Activated naive CD4-positive, alpha-beta T cell treated with anti-CD3 and anti-CD28 coated beads, Interleukin-2, amount 50 U/mL, for 72 hours (primary cell): ENCODE results near the gene DIO1. TPM values are rescaled to one million over a fixed set of nuclear protein-coding genes. Genes with fewer than 3 reads are reported as not detected.
"Not testable (repeated sequence)": the region's sequence is repeated elsewhere in the genome, so short reads cannot be mapped to it uniquely, and the experiment has no call there.

Source experiments
- ATAC-seq, 2 donors: fragments of 150-1000 bp; cut with Tn5 transposase; 2 replicates each; pipeline ENCODE4 v1.10.0; 2021; ENCODE audit warnings: mild to moderate bottlenecking in 2 of 2, moderate library complexity in 2 of 2
- DNase-seq, 2 donors: peaks; one replicate each; pipeline ENCODE4 v3.0.0; 2021 to 2022; ENCODE audit warnings: low spot score in 2 of 2
- H3K27ac Mint-ChIP-seq, 2 donors: one replicate each; pipeline ENCODE4 v1.8.0; 2022; ENCODE audit warnings: mild to moderate bottlenecking in 2 of 2, mixed read lengths in 2 of 2
- H3K36me3 Mint-ChIP-seq, 2 donors: one replicate each; pipeline ENCODE4 v1.8.0; 2022; ENCODE audit warnings: mixed read lengths in 2 of 2
- H3K9me3 Mint-ChIP-seq, 2 donors: one replicate each; pipeline ENCODE4 v1.8.0; 2022; ENCODE audit warnings: mixed read lengths in 2 of 2
- total RNA-seq, 2 donors: library from RNA; stranded (reverse); gene quantifications; one replicate each; pipeline ENCODE4 v1.2.3, GENCODE V29; 2022

The DIO1 gene
- not detected for total RNA-seq

DNA sequence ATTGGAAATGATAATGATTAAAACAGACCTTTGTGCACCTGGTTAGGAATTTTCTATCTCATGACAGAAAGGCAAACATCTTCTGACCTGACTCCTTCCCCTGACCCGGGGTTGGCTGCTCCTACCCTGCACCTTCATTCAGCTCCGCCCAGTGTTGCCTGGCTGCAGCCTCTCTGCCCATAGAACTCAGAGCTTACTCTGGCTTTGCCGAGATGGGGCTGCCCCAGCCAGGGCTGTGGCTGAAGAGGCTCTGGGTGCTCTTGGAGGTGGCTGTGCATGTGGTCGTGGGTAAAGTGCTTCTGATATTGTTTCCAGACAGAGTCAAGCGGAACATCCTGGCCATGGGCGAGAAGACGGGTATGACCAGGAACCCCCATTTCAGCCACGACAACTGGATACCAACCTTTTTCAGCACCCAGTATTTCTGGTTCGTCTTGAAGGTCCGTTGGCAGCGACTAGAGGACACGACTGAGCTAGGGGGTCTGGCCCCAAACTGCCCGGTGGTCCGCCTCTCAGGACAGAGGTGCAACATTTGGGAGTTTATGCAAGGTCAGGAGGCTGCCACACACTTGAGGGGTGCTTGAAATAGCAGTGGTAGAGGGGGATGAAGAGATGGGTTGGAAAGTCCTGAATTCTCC is at the start of gene DIO1:
Gene DIO1, plus strand, starts transcription at position 189 of the 638 bp plus-strand sequence. Its CDS starts 24 bp downstream, at position 213.
- Mint-ChIP-seq H3K9me3 (no peaks in the 10 kb centered on the region), H3K27ac (peak within 1 kb of the TSS in 1 of 2 donors; percentile 58), H3K36me3 (peaks cover 0 to 3% of the 10 kb centered on the region in 2 donors)
- no peak for DNase-seq
- ATAC-seq: peak in 1 of 2 donors; percentile 6

DNA sequence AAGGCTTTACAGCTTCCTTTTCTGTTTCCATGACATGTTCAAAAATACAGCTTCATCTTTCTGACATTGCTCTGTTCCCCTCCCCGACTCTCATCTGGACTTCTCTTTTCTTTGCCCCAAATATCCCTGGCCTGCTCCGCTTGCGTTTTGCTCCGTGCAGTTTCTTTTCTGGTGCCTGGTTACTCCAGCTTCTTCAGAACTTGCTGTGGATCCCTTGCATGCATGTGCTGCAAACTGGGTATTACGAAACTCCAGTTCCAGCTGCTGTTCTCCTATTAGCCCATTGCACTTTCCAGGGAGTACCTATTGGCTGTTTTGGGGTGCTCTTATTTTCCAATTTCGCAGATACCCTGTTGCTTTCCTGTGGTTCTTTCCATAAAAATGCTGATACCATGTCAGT is 46.0 kb upstream of the DIO1 start:
- ATAC-seq (no peak), DNase-seq (no peak)
- peaks cover 0 to 7% of the 10 kb centered on the region in 2 donors for H3K36me3 Mint-ChIP-seq
- H3K27ac Mint-ChIP-seq: peak overlapping the region in 1 of 2 donors; percentile 23
- H3K9me3 Mint-ChIP-seq: no peaks in the 10 kb centered on the region

DNA sequence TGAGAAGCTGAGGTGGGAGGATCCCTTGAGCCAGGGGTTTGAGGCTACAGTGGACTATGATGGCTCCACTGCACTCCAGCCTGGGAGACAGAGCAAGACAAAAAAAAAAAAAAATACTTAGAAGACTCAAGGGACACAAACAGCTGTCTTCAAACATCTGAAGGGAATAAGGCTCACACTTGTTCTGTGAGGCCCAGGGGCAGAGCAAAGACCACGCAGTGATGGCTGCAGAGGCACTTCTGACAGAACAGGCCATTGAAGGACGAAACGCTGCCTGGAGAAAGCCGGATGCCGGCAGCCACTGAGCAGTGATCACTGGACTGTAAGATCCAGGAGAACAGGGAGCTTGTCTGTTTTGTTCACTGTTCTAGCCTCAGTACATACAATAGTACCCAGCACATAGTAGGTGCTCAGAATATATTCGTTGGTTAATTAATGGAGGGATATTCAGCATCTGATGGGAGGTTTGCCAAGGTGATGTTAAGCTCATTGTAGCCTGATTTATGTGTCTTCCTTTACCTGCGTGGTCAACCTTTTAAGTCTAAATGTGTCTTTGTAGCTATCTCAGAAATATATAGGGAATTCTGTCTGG is 43.8 kb upstream of the DIO1 start:
- H3K36me3 Mint-ChIP-seq: peaks cover 0 to 7% of the 10 kb centered on the region in 2 donors

DNA sequence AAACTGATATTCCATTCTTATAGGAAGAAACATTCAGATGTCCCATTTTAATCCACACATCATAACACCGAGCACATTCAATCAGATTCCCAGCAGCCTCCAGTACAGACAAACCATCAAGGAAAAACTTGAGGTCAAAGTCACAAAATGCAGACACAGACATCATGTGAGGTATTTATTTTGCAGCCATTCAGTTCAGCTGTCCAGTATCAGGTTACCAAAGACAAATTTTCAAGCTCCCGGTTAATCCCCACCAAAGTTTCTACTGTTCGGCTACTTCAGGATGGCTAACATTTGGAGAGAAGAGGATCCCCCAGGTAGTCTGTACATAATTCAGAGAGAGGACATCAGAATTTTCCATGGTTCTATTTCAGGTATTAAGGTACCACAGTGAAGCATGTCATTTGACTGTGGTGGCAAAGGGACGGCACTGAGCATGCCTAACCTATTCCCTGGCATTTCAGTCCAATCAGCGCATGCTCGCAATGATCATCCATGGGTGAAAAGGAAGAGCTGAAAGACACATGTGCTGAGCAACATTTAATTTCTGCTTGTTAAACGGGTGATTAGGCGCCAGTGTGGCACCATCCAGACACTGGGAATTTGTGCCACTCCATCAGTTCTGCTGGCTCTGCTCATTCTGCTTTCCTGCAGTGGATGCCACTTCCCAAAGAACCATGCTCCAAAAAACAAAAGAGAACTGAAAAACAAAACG is 42.3 kb upstream of the DIO1 start:
- DNase-seq (no peak), ATAC-seq (no peak)
- H3K27ac Mint-ChIP-seq: peak overlapping the region in 1 of 2 donors; percentile 81
- H3K9me3 Mint-ChIP-seq: no peaks in the 10 kb centered on the region
- peaks cover 0 to 7% of the 10 kb centered on the region in 2 donors for H3K36me3 Mint-ChIP-seq

More for the DNA sequence above, 43.8 kb upstream of the DIO1 start:
- ATAC-seq (no peak), DNase-seq (no peak)
- Mint-ChIP-seq H3K9me3 (no peaks in the 10 kb centered on the region), H3K27ac (no peak overlapping the region)

DNA sequence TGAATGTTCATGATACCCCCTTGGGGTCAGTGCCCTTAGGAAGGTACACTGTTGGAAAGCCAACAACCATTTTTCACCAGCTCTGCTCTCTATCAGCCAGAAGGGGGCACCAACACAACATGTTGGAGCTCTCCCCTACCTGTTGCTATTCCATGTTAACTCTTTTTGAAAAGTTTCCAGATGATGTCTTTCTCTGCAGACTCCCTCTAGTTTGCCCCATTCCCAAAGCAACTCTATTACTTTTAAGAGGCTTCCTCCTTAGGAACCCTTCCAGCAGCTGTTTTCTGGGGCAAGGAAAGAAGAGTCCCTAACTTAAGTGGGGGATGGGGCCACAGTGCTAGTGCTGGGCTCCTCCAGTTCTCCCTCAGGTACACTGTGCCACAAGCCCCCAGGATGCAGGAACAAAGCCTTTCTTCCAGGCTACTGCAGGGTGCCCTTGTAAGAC is 33.0 kb upstream of the DIO1 start:
- ATAC-seq (peak; percentile 65 to 84), DNase-seq (peak in 1 of 2 donors; percentile 61)
- no peaks in the 10 kb centered on the region for H3K9me3 Mint-ChIP-seq
- peaks cover 0 to 2% of the 10 kb centered on the region in 2 donors for H3K36me3 Mint-ChIP-seq
- H3K27ac Mint-ChIP-seq: peak overlapping the region in 1 of 2 donors; percentile 34

DNA sequence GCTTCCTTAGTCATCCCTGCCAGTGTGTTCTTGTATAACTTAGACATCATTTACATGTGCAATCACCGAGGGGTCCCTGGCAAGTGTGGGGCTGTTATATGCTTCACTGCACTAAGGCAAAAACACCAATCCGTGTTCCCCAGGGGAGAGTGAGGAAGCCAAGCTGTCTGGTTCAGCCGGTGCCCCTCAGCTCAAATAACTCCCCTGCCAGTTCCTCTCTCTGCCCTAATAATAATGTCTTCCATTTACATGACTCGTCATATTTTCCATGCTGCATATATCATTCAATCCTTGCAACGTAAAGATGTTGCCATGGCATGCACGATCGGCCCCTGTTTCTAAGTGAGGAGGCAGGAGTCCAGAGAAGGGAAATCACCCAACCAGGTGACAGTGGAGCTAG is 31.5 kb upstream of the DIO1 start:
- Mint-ChIP-seq H3K36me3 (peaks cover 0 to 4% of the 10 kb centered on the region in 2 donors), H3K27ac (peak overlapping the region in 1 of 2 donors; percentile 34), H3K9me3 (no peaks in the 10 kb centered on the region)
- DNase-seq (no peak), ATAC-seq (no peak)

DNA sequence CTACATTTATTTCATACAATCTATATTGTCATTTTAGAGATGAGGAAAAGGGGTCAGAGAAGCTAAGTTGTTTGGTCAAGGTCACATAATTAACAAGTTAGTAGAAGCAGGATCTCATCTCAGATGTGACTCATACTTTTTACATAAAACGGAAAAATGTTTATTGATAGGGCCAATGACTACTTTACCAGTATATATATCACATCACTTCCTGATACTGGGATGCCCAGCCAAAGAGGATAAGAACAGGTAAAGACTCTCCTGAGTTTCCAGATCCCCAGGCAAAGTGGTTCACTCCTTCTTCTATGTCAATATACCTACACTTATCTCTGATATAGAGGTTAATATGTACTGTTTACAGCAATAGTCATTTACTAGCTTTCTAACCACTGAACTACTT is 25.4 kb upstream of the DIO1 start:
- H3K36me3 Mint-ChIP-seq: peaks cover 0 to 4% of the 10 kb centered on the region in 2 donors
- no peak overlapping the region for H3K27ac Mint-ChIP-seq
- DNase-seq: no peak
- no peak for ATAC-seq
- no peaks in the 10 kb centered on the region for H3K9me3 Mint-ChIP-seq

DNA sequence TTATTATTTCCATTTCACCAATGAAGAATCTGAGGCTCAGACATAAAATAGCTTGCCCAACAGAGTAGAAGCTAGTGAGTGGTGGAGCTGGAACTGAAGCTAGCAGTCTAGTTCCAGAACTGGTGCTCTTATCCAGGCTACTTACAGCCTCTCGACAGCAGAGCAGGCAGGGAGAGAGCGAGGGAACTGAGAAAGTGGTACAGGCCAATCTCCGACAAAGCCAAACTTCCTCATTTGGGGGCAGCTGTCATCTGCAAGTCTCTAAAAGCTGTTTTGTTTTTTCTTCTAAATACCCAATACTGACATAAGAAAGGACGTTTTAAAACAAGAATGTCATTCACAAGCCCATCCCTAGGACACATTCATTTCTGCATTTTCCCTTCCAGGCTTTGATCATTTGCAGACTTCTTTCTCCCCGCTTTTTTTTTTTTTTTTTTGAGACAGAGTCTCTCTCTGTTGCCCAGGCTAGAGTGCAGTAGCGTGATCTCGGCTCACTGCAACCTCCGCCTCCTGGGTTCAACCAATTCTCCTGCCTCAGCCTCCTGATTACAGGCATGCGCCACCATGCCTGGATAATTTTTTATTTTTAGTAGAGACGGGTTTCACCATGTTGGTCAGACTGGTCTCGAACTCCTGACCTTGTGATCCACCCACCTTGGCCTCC is 24.4 kb upstream of the DIO1 start:
- H3K36me3 Mint-ChIP-seq: peaks cover 0 to 4% of the 10 kb centered on the region in 2 donors
- ATAC-seq: no peak
- no peaks in the 10 kb centered on the region for H3K9me3 Mint-ChIP-seq
- no peak overlapping the region for H3K27ac Mint-ChIP-seq
- DNase-seq: no peak

DNA sequence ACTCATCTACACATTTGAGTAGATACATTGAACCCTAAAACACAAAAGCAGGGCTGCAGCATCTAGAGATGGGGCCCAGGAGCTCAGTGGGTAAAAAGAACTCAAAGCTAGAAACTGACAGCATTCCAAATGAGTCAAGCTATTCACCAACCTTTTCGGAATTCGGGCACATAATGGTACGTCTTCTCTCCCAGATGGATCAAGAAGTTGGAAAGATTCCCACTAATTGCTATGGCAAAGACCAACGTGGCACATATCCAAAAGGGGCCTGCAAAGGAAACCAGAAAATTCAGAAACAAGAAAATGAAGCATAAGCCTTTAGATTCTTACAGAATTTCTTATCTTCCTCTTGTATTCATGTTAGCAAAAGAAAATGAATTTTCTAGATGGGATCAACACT is 22.8 kb upstream of the DIO1 start:
- Mint-ChIP-seq H3K36me3 (peaks cover 0 to under 1% of the 10 kb centered on the region in 2 donors), H3K9me3 (no peaks in the 10 kb centered on the region)
- no peak for DNase-seq

DNA sequence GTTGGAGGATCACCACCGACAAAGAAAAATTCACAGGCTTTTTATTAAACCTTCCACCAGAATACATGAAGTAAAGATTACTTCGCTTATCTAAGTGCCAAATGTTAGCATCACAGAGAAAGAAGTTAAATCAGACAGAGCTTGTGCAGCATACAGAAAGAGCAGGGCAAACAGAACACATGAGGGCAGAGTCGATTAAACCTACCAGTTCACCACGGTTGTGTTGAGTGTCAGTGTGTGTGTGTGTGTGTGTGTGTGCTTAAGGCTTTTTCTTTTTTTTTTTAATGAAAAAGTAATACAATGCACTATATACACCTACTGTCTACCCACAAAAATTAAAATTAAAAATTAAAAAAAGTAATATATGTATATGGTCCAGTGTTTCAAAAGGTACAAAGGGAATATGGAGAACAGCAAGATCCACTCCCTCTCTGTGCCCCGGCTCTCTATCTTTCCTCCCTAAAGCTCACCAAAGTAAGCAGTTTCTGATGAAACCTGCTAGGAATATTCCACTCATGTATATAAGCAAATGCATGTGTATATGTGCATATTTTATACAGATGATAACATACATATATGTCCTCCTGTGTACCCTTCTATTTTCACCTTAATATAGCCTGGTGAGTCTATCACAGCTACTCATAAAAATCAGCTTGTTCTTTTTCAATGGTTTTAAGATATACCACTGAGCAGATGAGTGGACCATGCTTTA is 22.1 kb upstream of the DIO1 start:
- DNase-seq: no peak
- Mint-ChIP-seq H3K27ac (no peak overlapping the region), H3K36me3 (no peaks in the 10 kb centered on the region), H3K9me3 (no peaks in the 10 kb centered on the region)
- ATAC-seq: no peak

More for the DNA sequence above, 22.8 kb upstream of the DIO1 start:
- no peak overlapping the region for H3K27ac Mint-ChIP-seq
- no peak for ATAC-seq

DNA sequence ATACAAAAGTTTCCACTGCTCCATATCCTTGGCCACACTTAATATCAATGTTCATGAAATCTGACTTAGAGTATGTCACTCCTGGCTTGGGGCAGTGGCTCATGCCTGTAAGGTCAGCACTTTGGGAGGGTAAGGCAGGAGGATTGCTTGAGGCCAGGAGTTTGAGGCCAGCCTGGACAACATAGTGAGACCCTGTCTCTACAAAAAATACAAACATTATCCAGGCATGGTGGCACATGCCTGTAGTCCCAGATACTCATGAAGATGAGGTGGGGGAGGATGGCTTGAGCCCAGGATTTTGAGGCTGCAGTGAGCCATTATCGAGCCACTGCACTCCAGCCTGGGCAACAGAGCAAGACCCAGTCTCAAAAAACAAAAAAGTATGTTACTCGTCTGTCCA is 18.8 kb upstream of the DIO1 start:
- H3K36me3 Mint-ChIP-seq, H3K9me3 Mint-ChIP-seq, DNase-seq, ATAC-seq, H3K27ac Mint-ChIP-seq: not testable (repeated sequence)

DNA sequence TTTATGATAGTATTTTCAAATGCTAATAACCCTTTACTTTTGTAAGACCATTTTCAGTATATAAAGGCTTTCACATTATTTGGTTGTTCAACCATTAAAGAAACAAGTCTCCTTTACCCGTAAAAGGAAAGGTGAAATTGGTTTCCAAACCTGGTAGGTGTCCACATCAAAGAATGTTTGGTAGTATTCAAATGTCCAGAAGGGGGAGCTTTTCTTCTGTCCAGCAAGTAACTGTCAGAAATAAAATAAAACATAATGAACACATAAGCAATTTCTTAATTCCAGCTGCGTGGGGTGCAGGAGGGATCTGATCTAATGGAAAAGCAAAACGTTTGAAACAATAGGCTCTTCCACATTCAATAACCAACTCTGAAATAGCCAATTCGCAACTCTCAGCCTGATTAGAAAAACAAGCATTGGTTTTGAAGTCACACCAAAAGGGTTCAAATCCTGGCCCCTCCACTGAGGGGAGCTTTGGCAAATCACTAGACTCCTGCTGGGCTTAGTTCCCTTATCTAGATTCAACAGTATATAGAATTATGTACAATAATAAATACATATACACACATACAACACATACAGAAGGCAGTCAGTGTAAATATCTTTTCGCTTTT is 15.4 kb upstream of the DIO1 start:
- ATAC-seq (no peak), DNase-seq (no peak)
- Mint-ChIP-seq H3K27ac (no peak overlapping the region), H3K9me3 (peaks cover 0 to 4% of the 10 kb centered on the region in 2 donors), H3K36me3 (peaks cover 14 to 16% of the 10 kb centered on the region in 2 donors)

DNA sequence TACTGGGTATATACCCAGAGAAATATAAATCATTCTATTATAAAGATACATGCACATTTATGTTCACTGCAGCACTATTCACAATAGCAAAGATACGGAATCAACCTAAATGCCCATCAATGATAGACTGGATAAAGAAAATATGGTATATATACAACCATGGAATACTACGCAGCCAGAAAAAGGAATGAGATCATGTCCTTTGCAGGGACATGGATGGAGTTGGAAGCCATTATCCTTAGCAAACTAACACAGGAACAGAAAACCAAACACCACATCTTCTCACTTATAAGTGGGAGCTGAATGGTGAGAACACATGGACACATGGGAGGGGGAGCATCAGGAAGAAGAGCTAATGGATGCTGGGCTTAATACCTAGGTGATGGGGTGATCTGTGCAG is 12.1 kb upstream of the DIO1 start:
- H3K9me3 Mint-ChIP-seq, ATAC-seq, DNase-seq, H3K27ac Mint-ChIP-seq: not testable (repeated sequence)
- H3K36me3 Mint-ChIP-seq: peaks cover 21 to 22% of the 10 kb centered on the region in 2 donors

DNA sequence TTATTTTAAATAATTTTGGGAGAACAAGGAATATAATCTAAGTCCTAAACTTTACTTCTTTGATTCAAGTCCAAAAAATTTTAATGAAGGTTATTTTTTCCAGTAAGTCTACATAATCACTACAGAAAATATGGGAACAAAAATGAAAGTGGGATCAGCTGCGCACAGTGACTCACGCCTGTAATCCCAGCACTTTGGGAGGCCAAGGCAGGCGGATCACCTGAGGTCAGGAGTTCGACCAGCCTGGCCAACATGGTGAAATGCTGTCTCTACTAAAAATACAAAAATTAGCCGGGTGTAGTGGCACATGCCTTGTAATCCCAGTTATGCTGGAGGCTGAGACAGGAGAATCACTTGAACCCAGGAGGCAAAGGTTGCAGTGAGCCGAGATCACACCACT is 10.4 kb upstream of the DIO1 start:
- H3K36me3 Mint-ChIP-seq: peaks cover 21 to 22% of the 10 kb centered on the region in 2 donors
- ATAC-seq, DNase-seq, H3K27ac Mint-ChIP-seq, H3K9me3 Mint-ChIP-seq: not testable (repeated sequence)

DNA sequence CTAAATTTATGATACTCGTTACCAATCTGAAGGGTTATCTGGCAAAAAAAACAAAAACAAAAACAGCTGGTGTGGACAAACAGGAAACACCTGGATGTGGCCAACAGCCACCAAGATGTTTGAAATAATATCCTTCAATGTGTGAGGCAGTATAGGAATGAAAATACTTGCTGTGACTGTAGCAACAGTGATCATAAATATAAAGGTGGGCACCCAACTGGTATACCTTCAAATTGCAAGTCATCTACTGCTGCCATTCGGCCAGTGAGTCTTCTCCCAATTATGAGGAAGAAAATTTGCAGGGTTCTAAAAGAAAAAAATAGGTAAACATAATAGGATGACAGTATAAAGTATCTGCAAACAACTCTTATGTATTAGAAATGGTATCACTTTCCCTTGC is 5.3 kb upstream of the DIO1 start:
- DNase-seq: no peak

More for the DNA sequence above, 5.3 kb upstream of the DIO1 start:
- H3K36me3 Mint-ChIP-seq: peaks cover 7 to 11% of the 10 kb centered on the region in 2 donors
- no peak for ATAC-seq
- no peaks in the 10 kb centered on the region for H3K9me3 Mint-ChIP-seq
- H3K27ac Mint-ChIP-seq: peak overlapping the region; percentile 95 to 99
